ENCODE measurements around the gene TMEM208. TPM values are rescaled to one million over a fixed set of nuclear protein-coding genes. Genes with fewer than 3 reads are reported as not detected.

The TMEM208 gene
- total and polyA plus RNA-seq, 4 donors = 22.3 to 140 (median 70.2) TPM

- Histone ChIP-seq H3K4me3 (ENCODE audit: low read depth in 1 of 3, low read length in 3 of 3) (no peak overlapping the region), H3K9ac (ENCODE audit: low read depth in 1 of 2, low read length in 2 of 2) (no peak overlapping the region), H3K27ac (ENCODE audit: low read depth in 1 of 2, low read length in 2 of 2) (no peak overlapping the region), H3K27me3 (ENCODE audit: control insufficient read depth in 4 of 4, insufficient read depth in 4 of 4, low read length in 3 of 4) (no peaks in the 10 kb centered on the region), H3K36me3 (ENCODE audit: control insufficient read depth in 4 of 4, insufficient read depth in 3 of 4, low read depth in 1 of 4, low read length in 3 of 4) (no peaks in the 10 kb centered on the region), H3K9me3 (ENCODE audit: control insufficient read depth in 4 of 4, low read length in 3 of 4) (no peaks in the 10 kb centered on the region), H3K4me1 (ENCODE audit: control insufficient read depth in 4 of 4, insufficient read depth in 4 of 4, low read length in 3 of 4) (peaks cover 16 to 49% (median 36%) of the 10 kb centered on the region in 4 donors)
- WGBS = 72% methylated on average over 8 of the region's 8 CpGs
- TF ChIP-seq ATF3 (IDR thresholded peaks at IDR 0.05) (no peak), MAX (IDR thresholded peaks at IDR 0.05) (no peak), FOXA2 (IDR thresholded peaks at IDR 0.05) (no peak), RAD21 (IDR thresholded peaks at IDR 0.05) (no peak), HNF4G (IDR thresholded peaks at IDR 0.05) (no peak), YY1 (IDR thresholded peaks at IDR 0.05) (no peak), CTCF (IDR thresholded peaks at IDR 0.05; ENCODE audit: low read depth, low read length, missing input control) (no peak), HNF4A (conservative IDR thresholded peaks at IDR 0.05) (no peak), RXRA (IDR thresholded peaks at IDR 0.05) (no peak), REST (IDR thresholded peaks at IDR 0.05) (no peak), SP1 (IDR thresholded peaks at IDR 0.05) (no peak), JUND (IDR thresholded peaks at IDR 0.05) (no peak), EGR1 (IDR thresholded peaks at IDR 0.05; ENCODE audit: low read depth in 2 of 2) (no peak), TAF1 (conservative IDR thresholded peaks at IDR 0.05) (no peak), FOXA1 (IDR thresholded peaks at IDR 0.05) (no peak), ZBTB33 (IDR thresholded peaks at IDR 0.05) (no peak), GABPA (IDR thresholded peaks at IDR 0.05 in 1 of 2, conservative IDR thresholded peaks at IDR 0.05 in 1 of 2) (no peak), NR2F2 (IDR thresholded peaks at IDR 0.05) (no peak)
- no peak for DNase-seq (ENCODE audit: low spot score)
These were observed 13.5 kb upstream of the TMEM208 start for GRCh38 chr16:67213197-67214019.
